HL-60 (cell line): ENCODE data around the gene DNASE1L3.

Source experiments
- DNase-seq, 2 experiments: peaks; one replicate each; pipeline ENCODE4 v3.0.0-alpha.2; 2010 to 2020; ENCODE audit warnings: low read depth in 1 of 2, low spot score in 1 of 2
- H3K27ac ChIP-seq: fragments of 250-450 bp; sonication (Bioruptor Pico); replicated peaks from 2 replicates; pipeline ENCODE4 v1.5.1; 2020; ENCODE audit warnings: mild to moderate bottlenecking, moderate library complexity
- H3K27me3 ChIP-seq: fragments of 250-450 bp; sonication (Bioruptor Pico); 2 replicates; pipeline ENCODE4 v1.5.1; 2021; ENCODE audit warnings: mild to moderate bottlenecking, moderate library complexity; ENCODE audit not compliant: insufficient read depth, poor library complexity, severe bottlenecking
- H3K4me3 ChIP-seq: replicated peaks from 2 replicates; pipeline ENCODE4 v1.5.1; 2011; ENCODE audit warnings: mild to moderate bottlenecking, control low read depth, low read length; ENCODE audit not compliant: insufficient read depth
- CTCF ChIP-seq: IDR thresholded peaks from one replicate; pipeline ENCODE4 v1.5.1; 2011; ENCODE audit warnings: low read length, control low read depth, inconsistent platforms; ENCODE audit not compliant: insufficient read depth
- GABPA ChIP-seq: IDR thresholded peaks from 2 replicates; pipeline ENCODE4 v1.6.1; 2012; ENCODE audit warnings: low read depth
- POLR2AphosphoS5 ChIP-seq: IDR thresholded peaks from 2 replicates; pipeline ENCODE4 v1.6.1; 2012; ENCODE audit warnings: low read depth
- REST ChIP-seq: IDR thresholded peaks from 2 replicates; pipeline ENCODE4 v1.6.1; 2012; ENCODE audit warnings: low read depth; ENCODE audit not compliant: insufficient replicate concordance
- SPI1 ChIP-seq: IDR thresholded peaks from 2 replicates; pipeline ENCODE4 v1.6.1; 2012; ENCODE audit warnings: low read depth, mild to moderate bottlenecking, borderline replicate concordance

Gene DNASE1L3

GRCh38 chr3:58204720-58205119 is 6.1 kb downstream of the DNASE1L3 start:
- H3K27ac ChIP-seq = no peak overlapping the region
- peaks cover 2% of the 10 kb centered on the region for H3K27me3 ChIP-seq
- DNase-seq = no peak
- TF ChIP-seq CTCF = no peak
- no peak for TF ChIP-seq SPI1
- H3K4me3 ChIP-seq = no peak overlapping the region

- H3K27ac ChIP-seq = no peak overlapping the region
- no peak for DNase-seq
- no peak overlapping the region for H3K4me3 ChIP-seq
- H3K27me3 ChIP-seq = peaks cover 2% of the 10 kb centered on the region
- TF ChIP-seq CTCF (no peak), REST (no peak), GABPA (no peak), POLR2AphosphoS5 (no peak)
These were observed 7.2 kb downstream of the DNASE1L3 start for GRCh38 chr3:58203541-58203940.

- no peak for DNase-seq
- Histone ChIP-seq H3K27ac (no peak overlapping the region), H3K27me3 (peaks cover 2% of the 10 kb centered on the region)
These were observed 7.8 kb downstream of the DNASE1L3 start for GRCh38 chr3:58202917-58203360.

More at GRCh38 chr3:58202917-58203360, 7.8 kb downstream of the DNASE1L3 start:
- no peak overlapping the region for H3K4me3 ChIP-seq
- TF ChIP-seq CTCF (no peak), SPI1 (no peak), REST (no peak), GABPA (no peak), POLR2AphosphoS5 (no peak)
